ENCODE results near the gene PTPN1. TPM values are rescaled to one million over a fixed set of nuclear protein-coding genes. Genes with fewer than 3 reads are reported as not detected.
"Not testable (repeated sequence)": the region's sequence is repeated elsewhere in the genome, so short reads cannot be mapped to it uniquely, and the experiment has no call there.

The PTPN1 gene
- total RNA-seq, 3 donors from 2014 or later (not counting 1 experiment from before 2014, with no cell fraction given): 52.9 to 64.5 (median 58.3) TPM

DNA sequence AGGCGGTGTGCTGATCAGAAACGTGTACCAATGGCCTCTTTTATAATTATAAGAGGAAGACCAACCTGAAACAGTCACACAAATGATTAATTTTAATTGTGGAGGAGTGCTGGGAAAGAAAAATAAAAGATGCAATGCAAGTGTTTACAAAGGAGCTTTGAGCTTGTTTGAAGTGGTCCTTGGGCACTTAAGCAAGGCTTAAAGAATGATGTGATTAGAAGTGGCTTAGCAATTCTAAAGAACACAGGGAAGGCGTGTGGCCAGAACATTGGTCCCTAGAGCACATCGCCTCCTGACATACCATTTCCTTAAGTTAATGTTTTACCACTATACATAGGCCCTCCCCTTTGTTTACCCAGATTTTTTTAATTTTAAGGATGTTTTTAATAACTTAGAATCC lies 26.1 kb downstream of the PTPN1 start:
- intact Hi-C loops (cut with micrococcal nuclease): no loop called here
- Mint-ChIP-seq H3K9me3 (no peaks in the 10 kb centered on the region), H3K4me3 (no peak overlapping the region), H3K27ac (no peak overlapping the region), H3K36me3 (no peaks in the 10 kb centered on the region), H3K4me1 (peaks cover 71 to 79% of the 10 kb centered on the region in 2 donors), H3K27me3 (ENCODE audit: low read depth in 2 of 2) (no peaks in the 10 kb centered on the region)
- H3K36me3 ChIP-seq (ENCODE audit: control insufficient read depth, insufficient read depth, low read length): no peaks in the 10 kb centered on the region
- peaks cover 27% of the 10 kb centered on the region for H3K4me1 ChIP-seq (ENCODE audit: control insufficient read depth, insufficient read depth, low read length)
- no peak overlapping the region for H3K4me3 ChIP-seq (ENCODE audit: low read length)
- no peak for DNase-seq
- H3K27ac ChIP-seq (ENCODE audit: low read length): no peak overlapping the region
- ATAC-seq: no peak
- no peaks in the 10 kb centered on the region for H3K27me3 ChIP-seq (ENCODE audit: control insufficient read depth, insufficient read depth, low read length)
- H3K9me3 ChIP-seq (ENCODE audit: control insufficient read depth, insufficient read depth, low read length): no peaks in the 10 kb centered on the region
- TF ChIP-seq, protein P1, sequence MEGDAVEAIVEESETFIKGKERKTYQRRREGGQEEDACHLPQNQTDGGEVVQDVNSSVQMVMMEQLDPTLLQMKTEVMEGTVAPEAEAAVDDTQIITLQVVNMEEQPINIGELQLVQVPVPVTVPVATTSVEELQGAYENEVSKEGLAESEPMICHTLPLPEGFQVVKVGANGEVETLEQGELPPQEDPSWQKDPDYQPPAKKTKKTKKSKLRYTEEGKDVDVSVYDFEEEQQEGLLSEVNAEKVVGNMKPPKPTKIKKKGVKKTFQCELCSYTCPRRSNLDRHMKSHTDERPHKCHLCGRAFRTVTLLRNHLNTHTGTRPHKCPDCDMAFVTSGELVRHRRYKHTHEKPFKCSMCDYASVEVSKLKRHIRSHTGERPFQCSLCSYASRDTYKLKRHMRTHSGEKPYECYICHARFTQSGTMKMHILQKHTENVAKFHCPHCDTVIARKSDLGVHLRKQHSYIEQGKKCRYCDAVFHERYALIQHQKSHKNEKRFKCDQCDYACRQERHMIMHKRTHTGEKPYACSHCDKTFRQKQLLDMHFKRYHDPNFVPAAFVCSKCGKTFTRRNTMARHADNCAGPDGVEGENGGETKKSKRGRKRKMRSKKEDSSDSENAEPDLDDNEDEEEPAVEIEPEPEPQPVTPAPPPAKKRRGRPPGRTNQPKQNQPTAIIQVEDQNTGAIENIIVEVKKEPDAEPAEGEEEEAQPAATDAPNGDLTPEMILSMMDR (IDR thresholded peaks at IDR 0.05): no peak
- 58% methylated on average over 2 of the region's 4 CpGs for WGBS (ENCODE audit: insufficient coverage)

DNA sequence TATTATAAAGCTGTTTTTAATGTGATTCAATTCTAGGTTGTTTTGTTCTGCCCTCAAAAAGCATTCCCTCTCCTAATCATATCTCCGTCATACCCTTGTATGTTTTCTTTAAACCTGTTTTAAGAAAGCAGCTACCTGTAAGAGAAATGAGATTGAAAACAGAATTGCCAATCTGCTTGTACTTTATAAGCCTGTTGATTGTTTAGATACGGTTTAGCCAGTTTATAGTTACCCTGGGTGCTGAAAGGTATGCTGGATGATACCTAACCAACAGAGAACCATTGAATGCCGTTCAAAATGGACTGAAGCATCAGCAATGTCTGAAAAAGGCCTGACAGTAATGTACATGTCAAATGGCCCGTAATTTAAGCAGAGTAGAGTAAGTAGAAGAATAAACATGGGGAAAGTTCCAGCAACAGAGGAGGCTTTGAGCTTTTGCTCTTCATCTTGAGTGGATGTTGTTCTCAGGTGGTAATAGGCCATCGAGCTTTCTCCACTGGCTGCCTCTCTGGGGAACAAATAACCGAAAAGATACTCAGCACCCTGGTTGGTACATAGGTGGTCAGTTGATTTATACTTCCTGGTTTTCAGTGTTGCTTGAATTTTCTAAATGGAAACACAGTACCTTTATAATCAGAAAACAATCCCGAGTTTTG lies 27.5 kb downstream of the PTPN1 start:
- TF ChIP-seq, protein P1 (IDR thresholded peaks at IDR 0.05): no peak
- Histone ChIP-seq H3K27me3 (ENCODE audit: control insufficient read depth, insufficient read depth, low read length) (no peaks in the 10 kb centered on the region), H3K9me3 (ENCODE audit: control insufficient read depth, insufficient read depth, low read length) (no peaks in the 10 kb centered on the region), H3K4me3 (ENCODE audit: low read length) (no peak overlapping the region), H3K36me3 (ENCODE audit: control insufficient read depth, insufficient read depth, low read length) (no peaks in the 10 kb centered on the region), H3K4me1 (ENCODE audit: control insufficient read depth, insufficient read depth, low read length) (peaks cover 28% of the 10 kb centered on the region), H3K27ac (ENCODE audit: low read length) (no peak overlapping the region)
- peaks cover 74 to 79% of the 10 kb centered on the region in 2 donors for H3K4me1 Mint-ChIP-seq
- DNase-seq (no peak), ATAC-seq (no peak)
- 81% methylated on average over 4 of the region's 7 CpGs for WGBS (ENCODE audit: insufficient coverage)
- intact Hi-C loops (cut with micrococcal nuclease): no loop called here
- no peaks in the 10 kb centered on the region for H3K9me3 Mint-ChIP-seq
- H3K4me3 Mint-ChIP-seq: no peak overlapping the region
- H3K27ac Mint-ChIP-seq: peak overlapping the region; percentile 3 to 29
- H3K36me3 Mint-ChIP-seq: no peaks in the 10 kb centered on the region
- no peaks in the 10 kb centered on the region for H3K27me3 Mint-ChIP-seq (ENCODE audit: low read depth in 2 of 2)

DNA sequence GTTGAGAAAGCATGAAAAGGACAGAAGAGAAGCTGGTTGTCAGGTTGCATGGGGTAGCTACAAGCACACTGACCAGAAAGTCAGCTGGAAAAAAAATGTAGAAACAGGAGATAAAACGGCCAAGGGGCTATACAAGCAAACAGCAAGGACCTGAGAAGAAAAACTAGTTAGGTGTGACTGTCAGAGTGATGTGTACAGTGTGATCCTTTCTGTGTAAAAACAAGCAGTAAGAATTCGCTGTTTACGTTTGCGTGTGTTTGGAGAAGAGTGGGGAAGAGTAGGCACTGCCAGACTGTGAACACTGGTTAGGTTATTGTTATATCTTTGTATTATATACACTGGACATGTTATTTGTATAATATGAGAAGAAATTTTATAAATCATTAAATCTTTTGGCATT lies 28.1 kb downstream of the PTPN1 start:
- Mint-ChIP-seq H3K27ac (peak overlapping the region; percentile 3 to 29), H3K36me3 (no peaks in the 10 kb centered on the region), H3K9me3 (no peaks in the 10 kb centered on the region), H3K4me3 (no peak overlapping the region), H3K4me1 (peaks cover 70 to 75% of the 10 kb centered on the region in 2 donors), H3K27me3 (ENCODE audit: low read depth in 2 of 2) (no peaks in the 10 kb centered on the region)
- no peaks in the 10 kb centered on the region for H3K27me3 ChIP-seq (ENCODE audit: control insufficient read depth, insufficient read depth, low read length)
- H3K9me3 ChIP-seq (ENCODE audit: control insufficient read depth, insufficient read depth, low read length): no peaks in the 10 kb centered on the region
- H3K4me3 ChIP-seq (ENCODE audit: low read length): no peak overlapping the region
- intact Hi-C loops (cut with micrococcal nuclease): no loop called here
- TF ChIP-seq, protein P1 (IDR thresholded peaks at IDR 0.05): no peak
- DNase-seq (no peak), ATAC-seq (peak in 1 of 3 donors; percentile 32)
- 68% methylated on average over 4 of the region's 4 CpGs for WGBS (ENCODE audit: insufficient coverage)
- peaks cover 28% of the 10 kb centered on the region for H3K4me1 ChIP-seq (ENCODE audit: control insufficient read depth, insufficient read depth, low read length)
- no peak overlapping the region for H3K27ac ChIP-seq (ENCODE audit: low read length)
- H3K36me3 ChIP-seq (ENCODE audit: control insufficient read depth, insufficient read depth, low read length): no peaks in the 10 kb centered on the region

DNA sequence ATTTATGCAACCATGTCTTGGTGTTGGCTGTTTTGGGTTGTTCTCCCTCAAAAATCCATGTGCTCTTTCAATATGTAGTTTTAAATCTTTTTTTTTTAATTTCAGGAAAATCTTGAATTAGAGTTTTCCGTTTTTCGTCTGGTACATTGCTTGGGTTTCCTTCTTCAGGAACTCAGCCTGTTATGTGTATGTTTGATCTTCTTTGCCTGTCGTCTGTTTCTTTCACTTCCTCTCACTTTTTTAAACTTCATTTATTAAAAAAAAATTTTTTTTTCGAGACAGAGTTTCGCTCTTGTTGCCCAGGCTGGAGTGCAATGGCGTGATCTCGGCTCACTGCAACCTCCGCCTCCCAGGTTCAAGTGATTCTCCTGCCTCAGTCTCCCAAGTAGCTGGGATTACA lies 29.6 kb downstream of the PTPN1 start:
- H3K9me3 ChIP-seq (ENCODE audit: control insufficient read depth, insufficient read depth, low read length); H3K27me3 Mint-ChIP-seq (ENCODE audit: low read depth in 2 of 2); H3K27ac Mint-ChIP-seq; H3K36me3 ChIP-seq (ENCODE audit: control insufficient read depth, insufficient read depth, low read length); H3K4me3 Mint-ChIP-seq; H3K4me3 ChIP-seq (ENCODE audit: low read length); H3K9me3 Mint-ChIP-seq; H3K27ac ChIP-seq (ENCODE audit: low read length); H3K27me3 ChIP-seq (ENCODE audit: control insufficient read depth, insufficient read depth, low read length); ATAC-seq; intact Hi-C loops (cut with micrococcal nuclease); H3K36me3 Mint-ChIP-seq; DNase-seq: not testable (repeated sequence)
- H3K4me1 ChIP-seq (ENCODE audit: control insufficient read depth, insufficient read depth, low read length): peaks cover 28% of the 10 kb centered on the region
- WGBS (ENCODE audit: insufficient coverage): 70% methylated on average over 5 of the region's 8 CpGs
- peaks cover 63 to 64% of the 10 kb centered on the region in 2 donors for H3K4me1 Mint-ChIP-seq

All from natural killer cell (primary cell).